Middle frontal gyrus (tissue), 1 donor: Measurements from ENCODE around the gene LZTR1.
"Not testable (repeated sequence)": the region's sequence is repeated elsewhere in the genome, so short reads cannot be mapped to it uniquely, and the experiment has no call there.

Experiments
- DNase-seq: peaks from one replicate; pipeline ENCODE4 v3.0.0-alpha.2; 2015; ENCODE audit warnings: low spot score; ENCODE audit errors: extremely low spot score

The LZTR1 gene

GRCh38 chr22:21032868-21033688 is 51.0 kb downstream of the LZTR1 start:
- no peak for DNase-seq

- DNase-seq: no peak
Observed at GRCh38 chr22:21033895-21034294, 51.8 kb downstream of the LZTR1 start.

- no peak for DNase-seq
Observed at GRCh38 chr22:21034989-21035388, 52.9 kb downstream of the LZTR1 start.

GRCh38 chr22:21038405-21038804 is 56.3 kb downstream of the LZTR1 start:
- DNase-seq: no peak

GRCh38 chr22:21039158-21039557 is 57.1 kb downstream of the LZTR1 start:
- DNase-seq: not testable (repeated sequence)

GRCh38 chr22:21041937-21042336 is 59.8 kb downstream of the LZTR1 start:
- no peak for DNase-seq

- no peak for DNase-seq
Observed at GRCh38 chr22:21042978-21043859, 61.1 kb downstream of the LZTR1 start.

- no peak for DNase-seq
Observed at GRCh38 chr22:21043860-21044535, 61.9 kb downstream of the LZTR1 start.

- DNase-seq: no peak
Observed at GRCh38 chr22:21044931-21045584, 63.0 kb downstream of the LZTR1 start.

GRCh38 chr22:21045585-21046294 is 63.6 kb downstream of the LZTR1 start, which contains the start of gene LRRC74B:
TSS of gene LRRC74B (plus strand) at chr22:21045946. CDS start at chr22:21045987, 41 bp downstream.
- DNase-seq: peak; percentile 83

- no peak for DNase-seq
Observed at GRCh38 chr22:21047035-21047661, 65.1 kb downstream of the LZTR1 start.

- DNase-seq: no peak
Observed at GRCh38 chr22:21047730-21048129, 65.6 kb downstream of the LZTR1 start.

GRCh38 chr22:21048448-21048847 is 66.4 kb downstream of the LZTR1 start:
- not testable (repeated sequence) for DNase-seq
